SH-SY5Y (cell line): ENCODE data around the gene ROBO3.

Experiments
- GATA2 ChIP-seq: IDR thresholded peaks from 2 replicates; pipeline ENCODE4 v1.6.1; 2011; ENCODE audit warnings: mild to moderate bottlenecking, low read depth, low read length
- GATA3 ChIP-seq: IDR thresholded peaks from 2 replicates; pipeline ENCODE4 v1.6.1; 2011; ENCODE audit warnings: low read depth, mild to moderate bottlenecking, low read length, moderate library complexity

GRCh38 chr11:124880958-124881357, 15.7 kb downstream of the ROBO3 start:
- no peak for TF ChIP-seq GATA3
- TF ChIP-seq GATA2 = no peak
